ENCODE data around the gene TEX26. TPM values are rescaled to one million over a fixed set of nuclear protein-coding genes. Genes with fewer than 3 reads are reported as not detected.

TEX26 gene
- total RNA-seq, 1 donor from 2014 or later = not detected

GRCh38 chr13:30985637-30986205, 53.3 kb downstream of the TEX26 start:
- TF ChIP-seq CTCF (conservative IDR thresholded peaks at IDR 0.05) = no peak
- DNase-seq (ENCODE audit: low read depth, low spot score) = no peak
- no peaks in the 10 kb centered on the region for H3K36me3 Mint-ChIP-seq (ENCODE audit: low read depth)
- peaks cover 3% of the 10 kb centered on the region for H3K9me3 Mint-ChIP-seq
- peaks cover 36% of the 10 kb centered on the region for H3K4me1 Mint-ChIP-seq
- no peaks in the 10 kb centered on the region for H3K27me3 Mint-ChIP-seq (ENCODE audit: low read depth)
- no peak overlapping the region for H3K4me3 Mint-ChIP-seq
- H3K27ac Mint-ChIP-seq (ENCODE audit: unreplicated experiment) = no peak overlapping the region

- no peak for DNase-seq (ENCODE audit: low read depth, low spot score)
- no peak for TF ChIP-seq CTCF (conservative IDR thresholded peaks at IDR 0.05)
- H3K4me1 Mint-ChIP-seq = peaks cover 18% of the 10 kb centered on the region
- peaks cover 7% of the 10 kb centered on the region for H3K9me3 Mint-ChIP-seq
- H3K36me3 Mint-ChIP-seq (ENCODE audit: low read depth) = no peaks in the 10 kb centered on the region
- H3K27me3 Mint-ChIP-seq (ENCODE audit: low read depth) = no peaks in the 10 kb centered on the region
- no peak overlapping the region for H3K4me3 Mint-ChIP-seq
- H3K27ac Mint-ChIP-seq (ENCODE audit: unreplicated experiment) = no peak overlapping the region
These were observed 58.7 kb downstream of the TEX26 start for GRCh38 chr13:30991184-30991583.

- Mint-ChIP-seq H3K9me3 (peaks cover 7% of the 10 kb centered on the region), H3K27me3 (ENCODE audit: low read depth) (no peaks in the 10 kb centered on the region), H3K27ac (ENCODE audit: unreplicated experiment) (no peak overlapping the region), H3K36me3 (ENCODE audit: low read depth) (no peaks in the 10 kb centered on the region), H3K4me1 (peaks cover 11% of the 10 kb centered on the region), H3K4me3 (no peak overlapping the region)
- no peak for TF ChIP-seq CTCF (conservative IDR thresholded peaks at IDR 0.05)
- no peak for DNase-seq (ENCODE audit: low read depth, low spot score)
These were observed 59.5 kb downstream of the TEX26 start for GRCh38 chr13:30991922-30992321.

GRCh38 chr13:30995331-30995730, 62.9 kb downstream of the TEX26 start:
- Mint-ChIP-seq H3K36me3 (ENCODE audit: low read depth) (no peaks in the 10 kb centered on the region), H3K9me3 (peaks cover 3% of the 10 kb centered on the region), H3K4me1 (no peaks in the 10 kb centered on the region), H3K27ac (ENCODE audit: unreplicated experiment) (no peak overlapping the region), H3K27me3 (ENCODE audit: low read depth) (no peaks in the 10 kb centered on the region), H3K4me3 (no peak overlapping the region)
- DNase-seq (ENCODE audit: low read depth, low spot score) = no peak
- TF ChIP-seq CTCF (conservative IDR thresholded peaks at IDR 0.05) = no peak

GRCh38 chr13:30997697-30998096, 65.2 kb downstream of the TEX26 start:
- Mint-ChIP-seq H3K27ac (ENCODE audit: unreplicated experiment) (no peak overlapping the region), H3K4me1 (no peaks in the 10 kb centered on the region), H3K4me3 (no peak overlapping the region), H3K9me3 (peaks cover 2% of the 10 kb centered on the region), H3K36me3 (ENCODE audit: low read depth) (no peaks in the 10 kb centered on the region), H3K27me3 (ENCODE audit: low read depth) (no peaks in the 10 kb centered on the region)
- TF ChIP-seq CTCF (conservative IDR thresholded peaks at IDR 0.05) = no peak
- DNase-seq (ENCODE audit: low read depth, low spot score) = no peak

Data from neural crest cell (in vitro differentiated cells).